Activated naive CD4-positive, alpha-beta T cell treated with Interleukin-2 at 50 U/mL for 16 hours (primary cell): Measurements from ENCODE around the gene SOS2.
"Not testable (repeated sequence)": the region's sequence is repeated elsewhere in the genome, so short reads cannot be mapped to it uniquely, and the experiment has no call there.

Source experiments
- DNase-seq: peaks from one replicate; pipeline ENCODE4 v3.0.0-alpha.2; 2020

Gene SOS2

GRCh38 chr14:50225067-50225973 is 6.1 kb downstream of the SOS2 start:
- DNase-seq = no peak

GRCh38 chr14:50222055-50222613 is 9.2 kb downstream of the SOS2 start:
- DNase-seq = no peak

- no peak for DNase-seq
These were observed 12.9 kb downstream of the SOS2 start for GRCh38 chr14:50218501-50218900.

- no peak for DNase-seq
These were observed 16.0 kb downstream of the SOS2 start for GRCh38 chr14:50215416-50215815.

- no peak for DNase-seq
These were observed 17.6 kb downstream of the SOS2 start for GRCh38 chr14:50213795-50214194.

GRCh38 chr14:50212726-50213125 is 18.7 kb downstream of the SOS2 start:
- DNase-seq = no peak

GRCh38 chr14:50210074-50210473 is 21.3 kb downstream of the SOS2 start:
- DNase-seq = no peak

GRCh38 chr14:50198499-50198898 is 32.9 kb downstream of the SOS2 start:
- DNase-seq = no peak

GRCh38 chr14:50191499-50191898 is 39.9 kb downstream of the SOS2 start:
- DNase-seq = no peak

GRCh38 chr14:50186107-50186506 is 45.3 kb downstream of the SOS2 start:
- DNase-seq = no peak

- DNase-seq = no peak
These were observed 57.5 kb downstream of the SOS2 start for GRCh38 chr14:50173891-50174290.

- no peak for DNase-seq
These were observed 59.5 kb downstream of the SOS2 start for GRCh38 chr14:50171895-50172294.

- DNase-seq = not testable (repeated sequence)
These were observed 64.0 kb downstream of the SOS2 start for GRCh38 chr14:50167381-50167780.

- DNase-seq = no peak
These were observed 75.3 kb downstream of the SOS2 start for GRCh38 chr14:50156111-50156510.

- no peak for DNase-seq
These were observed 82.6 kb downstream of the SOS2 start for GRCh38 chr14:50148799-50149198.

- DNase-seq = no peak
These were observed 92.2 kb downstream of the SOS2 start for GRCh38 chr14:50139192-50139591.

- DNase-seq = no peak
These were observed 103.6 kb downstream of the SOS2 start for GRCh38 chr14:50127802-50128201.

GRCh38 chr14:50123062-50123461 is 108.3 kb downstream of the SOS2 start:
- no peak for DNase-seq

GRCh38 chr14:50122291-50122690 is 109.1 kb downstream of the SOS2 start:
- no peak for DNase-seq

- no peak for DNase-seq
These were observed 109.9 kb downstream of the SOS2 start for GRCh38 chr14:50121486-50121885.

- no peak for DNase-seq
These were observed 113.9 kb downstream of the SOS2 start for GRCh38 chr14:50117456-50117855.

GRCh38 chr14:50116966-50117365 is 114.4 kb downstream of the SOS2 start:
- no peak for DNase-seq

- DNase-seq = peak; percentile 97
These were observed 115.0 kb downstream of the SOS2 start, which contains the start of gene VCPKMT for GRCh38 chr14:50116181-50116956. TSS of gene VCPKMT (minus strand) at chr14:50116572. CDS start at chr14:50116552, 20 bp downstream.
